NB4 (cell line): ENCODE data around the gene SMIM23.

ENCODE experiments used
- CTCF ChIP-seq: IDR thresholded peaks from one replicate; pipeline ENCODE4 v1.5.1; 2012; ENCODE audit warnings: low read depth, low read length
- MYC ChIP-seq: IDR thresholded peaks from 2 replicates; pipeline ENCODE4 v1.6.1; 2011; ENCODE audit warnings: low read depth, low read length
- POLR2A ChIP-seq: IDR thresholded peaks from 2 replicates; pipeline ENCODE4 v1.6.1; 2011; ENCODE audit warnings: mild to moderate bottlenecking; ENCODE audit not compliant: insufficient read length; ENCODE audit errors: extremely low read depth
- TF ChIP-seq, protein P1 (sequence below): IDR thresholded peaks from 2 replicates; pipeline ENCODE4 v1.6.1; 2011; ENCODE audit warnings: low read depth, low read length

DNA sequence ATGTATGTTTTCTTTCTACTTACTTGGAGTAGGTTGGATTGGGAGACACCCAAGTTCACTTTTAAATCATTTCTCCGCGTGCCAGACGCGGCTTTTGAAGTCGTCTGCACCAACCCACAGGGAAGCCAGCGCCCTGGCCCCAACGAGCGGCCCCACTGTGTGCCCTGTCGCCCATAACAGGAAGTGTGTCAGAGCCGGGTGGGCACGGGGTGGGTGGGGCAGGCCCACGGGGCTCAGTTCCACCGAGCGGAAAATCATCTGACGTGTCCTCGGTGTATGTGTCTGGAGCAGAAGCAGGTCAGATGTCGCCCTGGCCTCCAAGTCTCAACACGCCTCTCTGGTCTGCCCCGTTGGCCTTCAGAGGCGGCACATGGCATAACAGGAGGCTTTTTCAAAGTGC lies 22.7 kb upstream of the SMIM23 start:
- TF ChIP-seq CTCF (no peak), POLR2A (no peak), MYC (no peak)
- TF ChIP-seq, protein P1, sequence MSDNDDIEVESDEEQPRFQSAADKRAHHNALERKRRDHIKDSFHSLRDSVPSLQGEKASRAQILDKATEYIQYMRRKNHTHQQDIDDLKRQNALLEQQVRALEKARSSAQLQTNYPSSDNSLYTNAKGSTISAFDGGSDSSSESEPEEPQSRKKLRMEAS = no peak
